Kidney epithelial cell (primary cell): ENCODE data around the gene MPRIP. TPM values are rescaled to one million over a fixed set of nuclear protein-coding genes. Genes with fewer than 3 reads are reported as not detected.
"Not testable (repeated sequence)": the region's sequence is repeated elsewhere in the genome, so short reads cannot be mapped to it uniquely, and the experiment has no call there.

Experiments
- DNase-seq: peaks from one replicate; pipeline ENCODE4 v3.0.0-alpha.2; 2010; ENCODE audit warnings: low read depth
- H3K27me3 ChIP-seq: 2 replicates; pipeline ENCODE4 v1.6.0; 2011; ENCODE audit warnings: low read length; ENCODE audit not compliant: control insufficient read depth, insufficient read depth
- H3K36me3 ChIP-seq: 2 replicates; pipeline ENCODE4 v1.5.1; 2011; ENCODE audit warnings: low read length; ENCODE audit not compliant: control insufficient read depth, insufficient read depth
- H3K4me3 ChIP-seq: 2 replicates; pipeline ENCODE4 v1.5.1; 2011; ENCODE audit warnings: low read depth, mild to moderate bottlenecking, control low read depth, low read length
- CTCF ChIP-seq: IDR thresholded peaks from 2 replicates; pipeline ENCODE4 v1.5.1; 2011; ENCODE audit warnings: mild to moderate bottlenecking, moderate library complexity, low read length, control low read depth, inconsistent platforms; ENCODE audit not compliant: insufficient read depth, poor library complexity, severe bottlenecking
- total RNA-seq: library from RNA; depleted of rRNA; stranded (reverse); fragments of >200 nt; gene quantifications from 2 replicates; pipeline ENCODE4 v1.2.3, GENCODE V29; 2015

MPRIP gene
- 99.6 and 135 TPM in 2 replicates for total RNA-seq

- Histone ChIP-seq H3K36me3 (no peaks in the 10 kb centered on the region), H3K27me3 (no peaks in the 10 kb centered on the region), H3K4me3 (peak within 1 kb of the TSS; percentile 94)
- no peak for DNase-seq
- no peak for TF ChIP-seq CTCF
These were observed at the start of gene MPRIP for GRCh38 chr17:17042384-17042736. Gene MPRIP (plus strand): TSS chr17:17042457. CDS start chr17:17042849, 392 bp downstream.

- DNase-seq = no peak
- H3K36me3 ChIP-seq = no peaks in the 10 kb centered on the region
- no peaks in the 10 kb centered on the region for H3K27me3 ChIP-seq
- no peak overlapping the region for H3K4me3 ChIP-seq
- no peak for TF ChIP-seq CTCF
These were observed 47.6 kb upstream of the MPRIP start for GRCh38 chr17:16994631-16995030.

GRCh38 chr17:16995930-16996329, 46.3 kb upstream of the MPRIP start:
- no peak for TF ChIP-seq CTCF
- Histone ChIP-seq H3K36me3 (no peaks in the 10 kb centered on the region), H3K4me3 (no peak overlapping the region), H3K27me3 (no peaks in the 10 kb centered on the region)
- no peak for DNase-seq

GRCh38 chr17:16996726-16997125, 45.5 kb upstream of the MPRIP start:
- not testable (repeated sequence) for H3K27me3 ChIP-seq, DNase-seq, H3K4me3 ChIP-seq, H3K36me3 ChIP-seq

- no peak for DNase-seq
- Histone ChIP-seq H3K36me3 (no peaks in the 10 kb centered on the region), H3K4me3 (no peak overlapping the region), H3K27me3 (no peaks in the 10 kb centered on the region)
- TF ChIP-seq CTCF = peak; percentile 4
These were observed 44.5 kb upstream of the MPRIP start for GRCh38 chr17:16997514-16998429.

- no peak overlapping the region for H3K4me3 ChIP-seq
- no peak for TF ChIP-seq CTCF
- H3K27me3 ChIP-seq = no peaks in the 10 kb centered on the region
- no peak for DNase-seq
- H3K36me3 ChIP-seq = no peaks in the 10 kb centered on the region
These were observed 42.2 kb upstream of the MPRIP start for GRCh38 chr17:16999931-17000625.
